Transverse colon (tissue), 4 donors: ENCODE results near the gene KCNE1. TPM values are rescaled to one million over a fixed set of nuclear protein-coding genes. Genes with fewer than 3 reads are reported as not detected.
"Not testable (repeated sequence)": the region's sequence is repeated elsewhere in the genome, so short reads cannot be mapped to it uniquely, and the experiment has no call there.

Experiments used
- DNase-seq: peaks from one replicate; pipeline ENCODE4 v3.0.0-alpha.2; 2019
- H3K27ac ChIP-seq, 4 donors: fragments of 200-600 bp; sonication (generic); 2 replicates each; pipeline ENCODE4 v1.5.1; 2016 to 2018; ENCODE audit warnings: inconsistent platforms in 4 of 4
- H3K27me3 ChIP-seq: fragments of 200-600 bp; sonication (generic); 2 replicates; pipeline ENCODE4 v1.5.1; 2017; ENCODE audit warnings: inconsistent platforms
- H3K36me3 ChIP-seq, 4 donors: fragments of 200-600 bp; sonication (generic); 2 replicates each; pipeline ENCODE4 v1.5.1; 2017 to 2019; ENCODE audit warnings: inconsistent platforms in 4 of 4
- H3K4me1 ChIP-seq, 4 donors: fragments of 200-600 bp; sonication (generic); 2 replicates each; pipeline ENCODE4 v1.5.1; 2017 to 2020; ENCODE audit warnings: inconsistent platforms in 4 of 4
- H3K4me3 ChIP-seq, 4 donors: fragments of 200-600 bp; sonication (generic); 1 replicate in 1 of 4; 2 replicates in 3 of 4; pipeline versions ENCODE4 v1.5.1 to v1.6.1; 2017 to 2019; ENCODE audit warnings: inconsistent platforms in 4 of 4
- H3K9me3 ChIP-seq, 2 donors: fragments of 200-600 bp; sonication (generic); 2 replicates each; pipeline ENCODE4 v1.5.1; 2017 to 2019; ENCODE audit warnings: inconsistent platforms in 2 of 2
- EP300 ChIP-seq: sonication (generic); formaldehyde crosslinking; IDR thresholded peaks from one replicate; pipeline ENCODE4 v1.6.1; 2017; ENCODE audit warnings: antibody characterized with exemption, low read depth
- POLR2A ChIP-seq: fragments of 450-650 bp; IDR thresholded peaks from one replicate; pipeline ENCODE4 v1.6.1; 2016; ENCODE audit warnings: antibody characterized with exemption, mild to moderate bottlenecking, moderate library complexity
- POLR2AphosphoS5 ChIP-seq, 3 donors: sonication (generic); formaldehyde crosslinking; IDR thresholded peaks; one replicate each; pipeline ENCODE4 v1.6.1; 2016; ENCODE audit warnings: antibody characterized with exemption in 3 of 3
- WGBS, 2 donors: methylation state at CpG; one replicate each; pipeline ENCODE4 v1.1.5; 2018; ENCODE audit warnings: low coverage in 1 of 2; 5-methylcytosine and 5-hydroxymethylcytosine counted together
- in situ Hi-C, 4 donors: fragments of 200-750 bp; cut with MboI; loops; one replicate each; pipeline versions ENCODE4 v1.15.0 to v1.15.1; 2017; ENCODE audit warnings: low sequenced_read_pairs in 3 of 4, low pct_ligation_motif_present in 1 of 4, low pct_unique_long_range_greater_than_20kb in 1 of 4
- intact Hi-C: fragments of 100-400 bp; cut with DNase I; formaldehyde crosslinking; loops from one replicate; pipeline ENCODE4 v1.15.1; 2023; ENCODE audit warnings: low total_unique reads
- total RNA-seq, 4 donors: library from RNA; depleted of rRNA; stranded (reverse); fragments of >200 nt; gene quantifications; one replicate each; pipeline ENCODE4 v1.1.0, GENCODE V29; 2016
- TF ChIP-seq, protein P1 (sequence below), 5 experiments: fragments of 200-600 bp in 3 of 5; fragments of 450-650 bp in 2 of 5; sonication (generic) in 3 of 5; IDR thresholded peaks; 1 replicate in 2 of 5; 2 replicates in 3 of 5; pipeline ENCODE4 v1.5.1; 2016 to 2017; ENCODE audit warnings: antibody characterized with exemption in 5 of 5, inconsistent platforms in 3 of 5, mild to moderate bottlenecking in 2 of 5, moderate library complexity in 1 of 5

Gene KCNE1
- total RNA-seq, 4 donors from 2014 or later = 1.5 to 2.6 (median 2.4) TPM; not detected in 1

DNA sequence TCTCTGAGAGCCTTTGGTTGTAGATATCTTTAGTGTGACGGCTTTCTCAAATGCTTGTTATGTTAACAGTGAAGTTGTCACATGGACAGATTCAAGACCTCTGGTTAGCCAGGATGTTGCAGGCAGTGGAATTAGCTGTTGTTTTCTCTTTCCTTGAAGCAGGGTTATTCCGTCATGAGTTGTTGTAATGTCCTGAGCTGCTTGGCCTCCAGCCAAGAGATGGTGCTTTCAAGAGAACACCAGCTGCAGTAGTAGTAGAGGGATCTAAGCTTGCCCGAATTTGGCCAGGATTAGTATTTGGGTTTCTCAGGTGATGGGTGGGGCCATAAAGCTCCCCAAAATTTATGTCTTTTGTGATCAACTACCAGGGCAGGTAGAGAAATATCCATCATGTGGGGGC is 13.4 kb downstream of the KCNE1 start:
- WGBS, 2 donors = 17 to 62% methylated on average over 1 to 3 of the region's 3 CpGs
- H3K36me3 ChIP-seq = no peaks in the 10 kb centered on the region
- H3K4me1 ChIP-seq = no peaks in the 10 kb centered on the region
- H3K9me3 ChIP-seq = peaks cover 7 to 9% of the 10 kb centered on the region in 2 donors
- intact Hi-C loops (no loop called here), in situ Hi-C loops (no loop called here)
- H3K27me3 ChIP-seq = no peaks in the 10 kb centered on the region
- no peak for DNase-seq
- no peak overlapping the region for H3K4me3 ChIP-seq
- TF ChIP-seq POLR2A = no peak
- TF ChIP-seq, protein P1, sequence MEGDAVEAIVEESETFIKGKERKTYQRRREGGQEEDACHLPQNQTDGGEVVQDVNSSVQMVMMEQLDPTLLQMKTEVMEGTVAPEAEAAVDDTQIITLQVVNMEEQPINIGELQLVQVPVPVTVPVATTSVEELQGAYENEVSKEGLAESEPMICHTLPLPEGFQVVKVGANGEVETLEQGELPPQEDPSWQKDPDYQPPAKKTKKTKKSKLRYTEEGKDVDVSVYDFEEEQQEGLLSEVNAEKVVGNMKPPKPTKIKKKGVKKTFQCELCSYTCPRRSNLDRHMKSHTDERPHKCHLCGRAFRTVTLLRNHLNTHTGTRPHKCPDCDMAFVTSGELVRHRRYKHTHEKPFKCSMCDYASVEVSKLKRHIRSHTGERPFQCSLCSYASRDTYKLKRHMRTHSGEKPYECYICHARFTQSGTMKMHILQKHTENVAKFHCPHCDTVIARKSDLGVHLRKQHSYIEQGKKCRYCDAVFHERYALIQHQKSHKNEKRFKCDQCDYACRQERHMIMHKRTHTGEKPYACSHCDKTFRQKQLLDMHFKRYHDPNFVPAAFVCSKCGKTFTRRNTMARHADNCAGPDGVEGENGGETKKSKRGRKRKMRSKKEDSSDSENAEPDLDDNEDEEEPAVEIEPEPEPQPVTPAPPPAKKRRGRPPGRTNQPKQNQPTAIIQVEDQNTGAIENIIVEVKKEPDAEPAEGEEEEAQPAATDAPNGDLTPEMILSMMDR (IDR thresholded peaks at IDR 0.05) = no peak
- TF ChIP-seq EP300 = no peak
- no peak for TF ChIP-seq POLR2AphosphoS5 (IDR thresholded peaks at IDR 0.05)
- no peak overlapping the region for H3K27ac ChIP-seq

DNA sequence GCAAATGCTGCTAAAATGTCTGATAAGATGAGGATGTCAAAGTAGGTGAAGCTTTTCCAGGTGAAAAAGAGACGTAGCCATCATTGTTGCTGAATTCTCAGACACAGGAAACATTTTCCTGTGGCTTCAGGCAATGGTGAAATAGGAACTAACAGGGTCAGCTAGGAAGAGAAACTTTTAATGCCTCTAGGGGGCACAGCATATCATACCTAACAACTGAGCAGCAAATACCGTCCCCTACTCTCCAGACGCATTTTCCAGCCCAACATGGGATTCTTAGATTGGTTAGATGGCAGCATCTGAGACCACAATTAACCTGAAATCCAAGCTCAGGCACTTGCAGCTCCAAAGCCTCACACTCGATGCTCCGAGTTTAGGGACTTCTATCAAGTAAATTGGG is 28.2 kb downstream of the KCNE1 start:
- H3K4me1 ChIP-seq, in situ Hi-C loops, H3K27ac ChIP-seq, H3K4me3 ChIP-seq, H3K9me3 ChIP-seq, intact Hi-C loops, DNase-seq, H3K27me3 ChIP-seq, H3K36me3 ChIP-seq: not testable (repeated sequence)
- no CpG with 5 or more reads among the region's 5 CpGs for WGBS, 2 donors

DNA sequence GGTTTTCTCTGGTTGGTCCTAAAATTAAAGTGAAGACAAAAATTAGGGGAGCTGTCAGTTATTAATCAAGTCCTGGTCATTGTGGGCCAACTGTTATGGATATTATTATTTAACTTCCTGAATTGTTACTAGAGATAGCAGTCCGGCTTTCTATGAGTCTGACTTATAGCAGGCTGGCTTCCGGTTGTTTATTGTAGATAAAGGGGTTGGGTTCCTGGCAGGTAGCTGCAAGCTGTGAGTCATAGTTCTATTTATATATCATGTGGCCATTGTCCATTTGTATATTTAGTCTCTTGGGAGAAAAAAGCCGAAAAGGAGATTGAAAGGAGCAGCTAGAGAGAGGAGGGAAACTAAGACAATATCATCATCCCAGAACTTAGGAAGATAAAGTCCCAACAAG is 28.6 kb downstream of the KCNE1 start:
- in situ Hi-C loops = not testable (repeated sequence)

DNA sequence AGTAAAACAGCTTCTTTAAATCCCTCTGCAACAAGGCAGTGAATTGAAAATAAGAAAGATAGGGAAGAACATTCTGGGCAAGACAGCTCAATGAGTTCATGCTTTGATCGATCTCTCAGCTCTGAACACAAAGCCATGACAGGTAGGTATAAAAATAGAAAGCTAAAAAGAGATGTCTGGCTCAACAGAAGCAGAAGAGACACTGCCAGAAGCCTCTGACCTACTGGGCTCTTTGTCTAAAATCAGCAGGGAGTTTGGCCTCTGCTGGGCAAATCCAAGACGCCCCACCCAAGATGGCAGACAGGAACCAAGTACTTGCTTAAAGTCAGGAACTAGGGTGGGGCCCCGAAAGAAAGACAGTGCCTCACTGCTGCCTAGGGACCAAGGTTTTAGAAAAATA is 44.7 kb downstream of the KCNE1 start:
- DNase-seq, in situ Hi-C loops, intact Hi-C loops, H3K27me3 ChIP-seq, H3K36me3 ChIP-seq, H3K4me1 ChIP-seq, H3K4me3 ChIP-seq, H3K9me3 ChIP-seq, H3K27ac ChIP-seq: not testable (repeated sequence)
- WGBS, 2 donors = no CpG with 5 or more reads among the region's 3 CpGs

More for the DNA sequence above, 28.6 kb downstream of the KCNE1 start:
- DNase-seq, H3K9me3 ChIP-seq, H3K36me3 ChIP-seq, intact Hi-C loops, H3K27me3 ChIP-seq, H3K4me1 ChIP-seq, H3K4me3 ChIP-seq, H3K27ac ChIP-seq: not testable (repeated sequence)
- WGBS, 2 donors = no CpG with 5 or more reads among the region's 3 CpGs

DNA sequence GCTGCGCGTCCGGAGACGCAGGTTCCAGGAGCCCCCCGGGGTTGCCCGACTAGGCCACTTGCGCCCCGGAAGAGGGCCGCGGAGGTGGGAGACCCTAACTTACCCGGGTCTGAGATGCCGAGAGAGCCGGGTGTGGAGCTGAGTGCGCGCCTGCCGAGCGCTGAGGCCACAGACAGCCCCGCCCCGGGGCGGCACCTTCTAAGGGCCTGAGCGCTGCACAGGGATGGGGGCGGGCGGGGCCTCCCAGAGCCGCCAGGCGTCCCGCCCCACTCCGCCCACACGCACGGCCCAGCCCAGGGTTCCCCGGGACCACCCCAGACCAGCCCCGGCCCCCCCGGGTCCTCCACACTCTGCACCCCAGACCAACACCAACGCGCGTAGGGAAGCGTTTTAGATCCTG is 52.6 kb downstream of the KCNE1 start:
- in situ Hi-C loops, H3K36me3 ChIP-seq, H3K27ac ChIP-seq, H3K4me3 ChIP-seq, H3K27me3 ChIP-seq, intact Hi-C loops, H3K4me1 ChIP-seq, H3K9me3 ChIP-seq, DNase-seq: not testable (repeated sequence)
- WGBS, 2 donors = no CpG with 5 or more reads among the region's 36 CpGs

DNA sequence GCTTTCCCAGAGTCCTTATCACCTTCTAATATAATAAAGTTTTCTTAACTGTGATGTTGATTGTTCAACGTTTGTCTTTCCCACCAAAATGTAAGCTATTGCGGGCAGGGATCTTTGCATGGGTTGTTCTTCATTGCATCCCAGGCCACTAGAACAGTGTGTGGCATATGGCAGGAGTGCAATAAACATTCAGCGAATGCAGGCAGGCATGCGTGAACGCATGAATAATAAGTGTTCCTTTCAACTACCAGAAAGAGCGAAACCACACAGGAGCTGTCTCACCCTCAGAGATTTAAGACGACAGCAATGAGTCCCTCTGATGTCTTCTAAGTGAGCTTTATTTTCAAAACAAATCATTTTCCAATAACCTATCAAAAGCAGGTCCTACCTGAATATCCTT is 53.7 kb downstream of the KCNE1 start:
- H3K27ac ChIP-seq, H3K9me3 ChIP-seq, in situ Hi-C loops, H3K36me3 ChIP-seq, DNase-seq, H3K27me3 ChIP-seq, H3K4me1 ChIP-seq, H3K4me3 ChIP-seq, intact Hi-C loops: not testable (repeated sequence)
- WGBS, 2 donors = no CpG with 5 or more reads among the region's 7 CpGs

DNA sequence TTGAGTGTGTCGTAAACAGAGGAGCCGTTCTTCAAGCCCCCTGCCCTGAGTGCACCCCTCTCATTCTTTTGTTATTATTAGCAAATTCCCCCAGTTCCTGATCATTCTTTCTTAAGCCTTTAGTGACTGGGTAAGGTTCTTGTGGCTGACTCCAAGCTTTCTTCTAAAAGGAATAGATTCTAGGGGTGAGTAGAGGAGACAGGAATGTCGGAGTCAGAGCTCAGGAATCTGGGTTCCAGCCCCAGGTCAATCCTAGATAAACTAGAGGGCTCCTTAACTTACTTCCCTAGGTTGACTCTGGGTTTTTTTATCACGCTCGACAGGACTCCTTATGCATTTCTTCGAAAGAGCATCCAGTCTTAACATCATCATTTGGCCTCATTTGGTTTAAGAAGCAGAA is 55.8 kb downstream of the KCNE1 start:
- H3K36me3 ChIP-seq, H3K4me3 ChIP-seq, intact Hi-C loops, H3K27me3 ChIP-seq, H3K4me1 ChIP-seq, H3K9me3 ChIP-seq, DNase-seq, in situ Hi-C loops, H3K27ac ChIP-seq: not testable (repeated sequence)
- WGBS, 2 donors = no CpG with 5 or more reads among the region's 6 CpGs

DNA sequence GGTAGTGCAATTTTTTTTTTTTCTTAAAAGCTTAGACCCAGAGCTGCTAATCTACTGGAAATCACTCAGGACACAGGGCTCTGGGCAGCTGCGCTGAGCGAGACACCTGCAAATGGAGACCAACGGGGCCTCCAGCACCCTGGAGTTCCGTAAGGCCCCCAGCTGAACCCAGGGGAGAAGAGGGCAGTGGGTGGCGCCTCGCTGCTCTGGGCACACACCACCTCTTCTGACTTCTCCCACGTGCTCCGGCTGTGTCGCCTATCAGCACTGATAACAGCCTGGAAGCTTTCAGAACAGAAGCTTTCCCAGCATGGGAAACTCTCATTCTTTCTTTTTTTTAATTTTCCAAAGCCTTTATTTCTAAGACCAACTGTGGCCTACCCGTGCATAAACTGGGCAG is 56.4 kb downstream of the KCNE1 start:
- DNase-seq, H3K4me1 ChIP-seq, intact Hi-C loops, H3K27ac ChIP-seq, H3K4me3 ChIP-seq, H3K36me3 ChIP-seq, in situ Hi-C loops, H3K9me3 ChIP-seq, H3K27me3 ChIP-seq: not testable (repeated sequence)
- WGBS, 2 donors = no CpG with 5 or more reads among the region's 10 CpGs

DNA sequence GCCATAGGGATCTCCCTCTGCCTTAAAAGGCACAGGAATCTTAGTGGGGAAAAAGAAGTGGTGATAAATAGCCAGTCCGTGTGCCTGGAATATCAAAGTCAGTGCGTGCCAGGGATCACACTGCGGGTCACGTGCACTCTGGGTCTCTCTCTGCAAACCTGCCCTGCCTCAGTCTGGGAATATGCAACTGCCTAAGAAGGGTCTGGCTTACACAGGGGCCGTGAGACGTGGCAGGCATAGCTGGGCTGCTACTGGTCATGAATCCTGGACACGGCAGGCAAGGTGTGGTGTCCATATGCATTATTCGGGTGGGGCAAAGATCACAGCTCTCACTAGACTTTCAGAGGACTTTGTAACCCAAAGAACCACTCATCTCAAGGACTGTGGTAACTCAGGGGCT is 65.0 kb downstream of the KCNE1 start:
- WGBS, 2 donors = no CpG with 5 or more reads among the region's 8 CpGs
- H3K27ac ChIP-seq, intact Hi-C loops, H3K4me1 ChIP-seq, in situ Hi-C loops, H3K27me3 ChIP-seq, DNase-seq, H3K9me3 ChIP-seq, H3K36me3 ChIP-seq, H3K4me3 ChIP-seq: not testable (repeated sequence)

DNA sequence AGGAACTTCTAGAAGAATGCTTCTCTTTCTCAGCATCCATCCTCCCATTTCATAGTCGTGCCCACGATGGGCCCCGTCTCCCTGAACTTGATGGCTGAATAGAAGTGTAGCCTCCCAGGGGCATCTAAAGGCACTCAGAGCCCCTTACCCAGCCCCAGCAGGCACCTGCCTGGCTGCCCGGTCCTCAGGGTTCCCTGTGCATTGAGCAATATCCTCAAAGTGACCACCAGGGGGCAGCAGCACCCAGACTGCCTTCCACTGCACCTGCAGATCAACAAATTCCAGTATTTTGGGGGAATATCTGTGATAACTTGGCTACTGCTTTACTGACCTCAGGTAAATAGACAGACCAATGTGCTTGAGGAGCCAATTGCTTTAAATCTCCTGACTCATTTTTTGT is 68.5 kb downstream of the KCNE1 start:
- H3K4me1 ChIP-seq, H3K27me3 ChIP-seq, intact Hi-C loops, H3K36me3 ChIP-seq, H3K4me3 ChIP-seq, in situ Hi-C loops, DNase-seq, H3K27ac ChIP-seq, H3K9me3 ChIP-seq: not testable (repeated sequence)
- no CpG with 5 or more reads among the region's 4 CpGs for WGBS, 2 donors
